PFSK-1 (cell line): ENCODE measurements around the gene TEX44.

Experiments
- POLR2AphosphoS5 ChIP-seq: IDR thresholded peaks from 2 replicates; pipeline ENCODE4 v1.6.1; 2012; ENCODE audit warnings: low read depth, mild to moderate bottlenecking, control low read depth, low read length, moderate library complexity
- SIN3A ChIP-seq: IDR thresholded peaks from 2 replicates; pipeline ENCODE4 v1.6.1; 2012; ENCODE audit warnings: mild to moderate bottlenecking, low read length, moderate library complexity, borderline replicate concordance; ENCODE audit not compliant: insufficient read depth
- TAF1 ChIP-seq: IDR thresholded peaks from 2 replicates; pipeline ENCODE4 v1.6.1; 2012; ENCODE audit warnings: low read length, control low read depth, borderline replicate concordance; ENCODE audit not compliant: insufficient read depth
- TF ChIP-seq, protein P1 (sequence below), 2 experiments: IDR thresholded peaks; 2 replicates each; pipeline versions ENCODE4 v1.6.1 to v1.8.0; 2011 to 2012; ENCODE audit warnings: low read depth in 2 of 2, low read length in 2 of 2, control low read depth in 1 of 2, inconsistent platforms in 1 of 2, mild to moderate bottlenecking in 1 of 2, moderate library complexity in 1 of 2; ENCODE audit not compliant: insufficient read depth in 1 of 2

DNA sequence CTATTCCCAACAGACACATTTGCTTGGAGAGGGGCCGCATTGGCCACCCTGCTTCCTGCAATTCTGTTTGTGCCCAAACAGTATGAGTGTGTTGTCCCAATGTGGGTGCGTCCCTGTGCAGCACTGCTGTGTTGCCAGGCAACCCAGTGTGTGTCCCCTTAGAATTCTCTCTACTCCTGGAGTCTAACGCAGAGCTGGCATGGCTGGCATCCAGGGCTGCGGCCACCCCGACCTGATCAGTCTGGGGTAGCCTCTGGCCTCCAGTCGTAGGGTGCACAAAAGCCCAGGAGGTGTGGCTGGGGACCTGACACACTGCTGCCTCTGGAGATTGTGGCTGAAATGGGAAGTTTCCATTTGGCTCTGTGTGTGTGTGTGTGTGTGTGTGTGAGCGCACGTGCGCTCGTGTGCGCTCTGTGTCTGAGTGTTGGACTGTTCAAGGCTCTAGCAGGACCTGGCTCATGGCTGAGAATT is 48.0 kb downstream of the TEX44 start:
- TF ChIP-seq POLR2AphosphoS5: no peak
- TF ChIP-seq, protein P1, sequence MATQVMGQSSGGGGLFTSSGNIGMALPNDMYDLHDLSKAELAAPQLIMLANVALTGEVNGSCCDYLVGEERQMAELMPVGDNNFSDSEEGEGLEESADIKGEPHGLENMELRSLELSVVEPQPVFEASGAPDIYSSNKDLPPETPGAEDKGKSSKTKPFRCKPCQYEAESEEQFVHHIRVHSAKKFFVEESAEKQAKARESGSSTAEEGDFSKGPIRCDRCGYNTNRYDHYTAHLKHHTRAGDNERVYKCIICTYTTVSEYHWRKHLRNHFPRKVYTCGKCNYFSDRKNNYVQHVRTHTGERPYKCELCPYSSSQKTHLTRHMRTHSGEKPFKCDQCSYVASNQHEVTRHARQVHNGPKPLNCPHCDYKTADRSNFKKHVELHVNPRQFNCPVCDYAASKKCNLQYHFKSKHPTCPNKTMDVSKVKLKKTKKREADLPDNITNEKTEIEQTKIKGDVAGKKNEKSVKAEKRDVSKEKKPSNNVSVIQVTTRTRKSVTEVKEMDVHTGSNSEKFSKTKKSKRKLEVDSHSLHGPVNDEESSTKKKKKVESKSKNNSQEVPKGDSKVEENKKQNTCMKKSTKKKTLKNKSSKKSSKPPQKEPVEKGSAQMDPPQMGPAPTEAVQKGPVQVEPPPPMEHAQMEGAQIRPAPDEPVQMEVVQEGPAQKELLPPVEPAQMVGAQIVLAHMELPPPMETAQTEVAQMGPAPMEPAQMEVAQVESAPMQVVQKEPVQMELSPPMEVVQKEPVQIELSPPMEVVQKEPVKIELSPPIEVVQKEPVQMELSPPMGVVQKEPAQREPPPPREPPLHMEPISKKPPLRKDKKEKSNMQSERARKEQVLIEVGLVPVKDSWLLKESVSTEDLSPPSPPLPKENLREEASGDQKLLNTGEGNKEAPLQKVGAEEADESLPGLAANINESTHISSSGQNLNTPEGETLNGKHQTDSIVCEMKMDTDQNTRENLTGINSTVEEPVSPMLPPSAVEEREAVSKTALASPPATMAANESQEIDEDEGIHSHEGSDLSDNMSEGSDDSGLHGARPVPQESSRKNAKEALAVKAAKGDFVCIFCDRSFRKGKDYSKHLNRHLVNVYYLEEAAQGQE (IDR thresholded peaks at IDR 0.05; ENCODE audit: insufficient read depth in 1 of 2, low read depth in 2 of 2, low read length in 2 of 2): no peak
- no peak for TF ChIP-seq SIN3A
- TF ChIP-seq TAF1: no peak
